Measurements from ENCODE around the gene SPATA31A3.
"Not testable (repeated sequence)": the region's sequence is repeated elsewhere in the genome, so short reads cannot be mapped to it uniquely, and the experiment has no call there.

The SPATA31A3 gene
- 0 to 0.33 (median 0) reads per million in 17 experiments for total RNA-seq

DNA sequence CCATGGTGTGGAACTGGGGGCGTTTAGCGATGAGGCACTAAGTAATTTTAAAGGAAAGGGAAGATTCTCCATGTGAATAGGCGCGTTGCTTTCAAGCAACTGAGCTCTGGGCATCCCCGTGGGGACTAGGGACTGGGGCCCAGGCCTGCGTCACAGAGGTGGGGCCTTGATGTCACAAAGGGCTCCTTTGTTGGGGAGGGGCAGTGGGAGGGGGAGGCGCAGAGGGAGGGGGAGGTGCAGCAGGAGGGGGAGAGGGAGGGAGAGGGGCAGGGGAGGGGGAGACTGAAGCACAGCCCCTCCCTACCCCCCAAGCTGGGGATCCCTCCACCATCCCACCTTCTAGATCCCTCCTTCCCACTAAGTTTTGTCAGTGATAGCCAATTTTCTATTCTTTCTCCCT lies at the start of gene SPATA31A3:
Gene SPATA31A3, minus strand, starts transcription at position 101 of the 400 bp plus-strand sequence. Its CDS starts 29 bp downstream, at position 72.
- DNase-seq, result not testable (repeated sequence)

DNA sequence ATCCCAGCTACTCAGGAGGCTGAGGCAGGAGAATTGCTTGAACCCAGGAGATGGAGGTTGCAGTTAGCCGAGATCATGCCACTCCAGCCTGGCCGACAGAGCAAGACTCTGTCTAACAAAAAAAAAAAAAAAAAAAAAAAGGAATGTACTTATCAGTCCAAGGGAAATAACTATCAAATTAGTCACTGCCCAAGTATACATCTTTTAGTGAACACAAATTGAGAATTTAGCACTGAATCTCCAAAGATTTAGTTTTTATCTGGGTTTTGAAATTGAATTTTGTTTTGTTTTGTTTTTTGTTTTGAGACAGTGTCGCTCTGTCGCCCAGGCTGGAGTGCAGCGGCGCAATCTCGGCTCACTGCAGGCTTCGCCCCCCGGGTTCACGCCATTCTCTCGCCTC lies 39.8 kb downstream of the SPATA31A3 start:
- DNase-seq, result not testable (repeated sequence)

DNA sequence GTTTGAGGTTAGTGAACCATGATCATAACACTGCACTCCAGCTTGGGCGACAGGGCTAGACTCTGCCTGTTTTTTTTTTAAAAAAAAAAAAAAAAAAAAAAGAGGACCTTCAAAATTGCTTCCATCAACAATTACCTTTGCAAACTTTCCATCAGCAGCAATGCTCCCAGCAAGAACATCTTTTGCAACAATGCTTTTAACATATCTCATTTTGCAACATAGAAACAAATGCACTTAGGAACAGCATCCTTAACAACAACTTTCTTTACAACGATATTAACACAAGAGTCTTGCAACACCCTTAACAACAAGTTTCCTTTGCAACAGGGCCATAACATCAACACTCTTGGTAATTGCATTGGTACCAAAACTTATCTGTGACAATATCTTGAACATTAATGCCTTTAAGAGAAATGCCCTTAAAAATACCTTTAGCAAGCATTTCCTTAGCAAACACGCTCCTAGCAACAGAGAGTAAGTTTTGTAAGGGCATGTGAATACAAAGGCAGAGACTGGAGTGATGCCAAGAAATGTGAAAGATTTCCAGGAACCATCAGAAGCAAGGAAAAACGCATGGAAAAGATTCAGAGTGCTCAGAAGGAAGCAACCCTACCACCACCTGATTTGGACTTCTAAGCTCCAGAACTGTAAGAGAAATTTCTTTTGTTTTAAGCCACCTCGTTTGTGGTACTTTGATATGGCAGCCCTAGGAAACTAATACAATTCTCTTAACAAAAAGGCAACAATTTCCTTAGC lies 49.8 kb downstream of the SPATA31A3 start:
- not testable (repeated sequence) for DNase-seq

DNA sequence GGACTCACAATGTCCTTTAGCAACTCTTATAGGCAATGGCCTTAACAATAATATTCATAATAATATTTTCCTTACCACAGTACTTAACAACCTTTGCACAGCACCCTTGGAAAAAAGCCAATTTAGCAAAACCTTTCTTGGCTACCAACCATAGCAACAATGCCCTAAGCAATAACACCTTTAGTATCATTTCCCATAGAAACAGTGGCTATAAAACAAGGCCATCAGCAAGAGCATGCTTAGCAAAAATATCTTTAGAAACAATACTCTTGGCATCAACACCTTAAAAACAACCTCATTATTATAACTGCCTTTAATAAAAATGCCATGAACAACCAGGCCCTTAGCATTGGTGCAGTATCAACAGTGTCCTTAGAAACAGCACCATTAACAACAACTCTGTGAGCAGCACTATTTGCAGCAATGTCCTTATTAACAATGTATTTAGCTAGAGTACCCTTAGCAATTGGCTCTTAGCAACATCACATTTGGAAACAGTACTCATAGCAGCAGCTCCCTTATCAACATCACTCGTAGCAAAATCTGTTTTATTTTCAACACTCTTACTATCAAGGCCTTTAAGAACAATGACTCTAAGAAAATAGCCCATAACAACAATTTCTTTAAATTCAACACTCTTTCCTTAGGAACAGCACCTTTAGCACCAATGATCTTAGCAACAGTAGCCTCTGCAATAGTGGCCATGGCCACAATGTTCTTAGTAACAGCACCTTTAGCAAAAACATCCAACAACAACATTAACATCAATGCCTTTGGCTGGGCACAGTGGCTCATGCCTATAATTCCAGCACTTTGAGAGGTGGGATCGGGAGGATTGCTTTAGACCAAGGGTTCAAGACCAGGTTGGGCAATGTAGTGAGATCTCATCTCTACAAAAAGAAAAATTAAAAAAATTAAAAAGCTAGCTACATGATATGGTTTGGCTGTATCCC lies 52.2 kb downstream of the SPATA31A3 start:
- not testable (repeated sequence) for DNase-seq

DNA sequence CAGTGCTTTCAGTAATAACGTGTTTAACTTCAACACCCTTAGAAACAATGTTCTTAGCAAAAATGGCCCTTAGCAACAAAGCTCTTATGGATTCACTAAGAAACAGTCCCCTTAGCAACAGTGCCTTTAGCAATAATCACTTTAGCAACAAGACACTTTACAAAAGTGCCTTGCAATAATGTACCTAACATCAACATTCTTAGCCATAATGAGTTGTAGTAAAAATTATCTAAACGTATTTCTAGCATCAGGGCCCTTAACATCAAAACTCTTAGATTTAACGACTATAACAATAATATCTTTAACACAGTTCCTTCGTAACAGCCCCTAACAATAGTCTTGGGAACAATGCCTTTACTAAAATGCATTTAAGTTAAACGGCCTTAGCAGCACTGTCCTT lies 54.0 kb downstream of the SPATA31A3 start:
- DNase-seq, result not testable (repeated sequence)

DNA sequence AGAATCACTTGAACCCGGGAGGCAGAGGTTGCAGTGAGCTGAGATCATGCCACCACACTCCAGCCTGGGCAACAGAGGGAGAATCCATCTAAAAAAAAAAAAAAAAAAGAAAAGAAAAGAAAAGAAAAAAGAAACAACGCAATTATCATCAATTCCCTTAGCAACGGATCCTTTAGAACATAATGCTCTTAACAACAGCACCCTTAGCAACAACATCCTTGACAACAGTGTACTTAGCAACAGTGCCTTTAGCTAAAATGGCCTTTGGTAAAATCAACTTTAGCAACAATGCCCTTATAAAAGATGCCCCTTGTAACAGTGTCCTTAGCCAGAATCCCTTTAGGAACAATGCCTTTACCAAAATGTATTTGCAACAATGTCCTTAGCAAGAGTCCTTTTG lies 54.7 kb downstream of the SPATA31A3 start:
- not testable (repeated sequence) for DNase-seq

Measured in suppressor macrophage (primary cell).